ENCODE results near the gene EIF4E3. TPM values are rescaled to one million over a fixed set of nuclear protein-coding genes. Genes with fewer than 3 reads are reported as not detected.

The EIF4E3 gene
- total and polyA plus RNA-seq, 7 donors, result 10.3 to 60.1 (median 48.6) TPM

- Histone ChIP-seq H3K4me1 (peaks cover 15% of the 10 kb centered on the region), H3K9me3 (no peaks in the 10 kb centered on the region), H3K27me3 (ENCODE audit: insufficient read depth in 3 of 3, low read length in 2 of 3) (no peaks in the 10 kb centered on the region), H3K36me3 (ENCODE audit: insufficient read depth in 1 of 2, low read depth in 1 of 2) (peaks cover 0 to 7% of the 10 kb centered on the region in 2 donors), H3K27ac (no peak overlapping the region), H3K4me3 (no peak overlapping the region)
- ATAC-seq (no peak), DNase-seq (no peak)
- 79 to 88% (median 81%) methylated on average over 9 of the region's 9 CpGs for WGBS, 3 donors
- intact Hi-C loops (cut with DNase I), result loop anchor here in 1 of 2 donors (5.0 kb wide), 1 partner anchor 1112 kb away; no protein-coding TSS in a partner anchor
- TF ChIP-seq CTCF (IDR thresholded peaks at IDR 0.05), result no peak
Observed at GRCh38 chr3:71709908-71710511, 15.2 kb downstream of the EIF4E3 start.

GRCh38 chr3:71708476-71709105 lies 16.6 kb downstream of the EIF4E3 start:
- 52 to 68% (median 66%) methylated on average over 7 of the region's 7 CpGs for whole genome bisulfite sequencing, 3 donors
- H3K27ac ChIP-seq, result no peak overlapping the region
- H3K36me3 ChIP-seq (ENCODE audit: insufficient read depth in 1 of 2, low read depth in 1 of 2), result peaks cover 0 to 7% of the 10 kb centered on the region in 2 donors
- H3K4me3 ChIP-seq, result no peak overlapping the region
- TF ChIP-seq CTCF (IDR thresholded peaks at IDR 0.05), result no peak
- peaks cover 7% of the 10 kb centered on the region for H3K4me1 ChIP-seq
- peak in 2 of 4 donors; percentile 42 to 54 for ATAC-seq
- intact Hi-C loops (cut with DNase I), result no loop called here
- no peaks in the 10 kb centered on the region for H3K9me3 ChIP-seq
- DNase-seq, result peak in 1 of 2 donors; percentile 51
- H3K27me3 ChIP-seq (ENCODE audit: insufficient read depth in 3 of 3, low read length in 2 of 3), result no peaks in the 10 kb centered on the region

- no peak for TF ChIP-seq CTCF (IDR thresholded peaks at IDR 0.05)
- no peak overlapping the region for H3K4me3 ChIP-seq
- H3K9me3 ChIP-seq, result no peaks in the 10 kb centered on the region
- peaks cover 0 to 7% of the 10 kb centered on the region in 2 donors for H3K36me3 ChIP-seq (ENCODE audit: insufficient read depth in 1 of 2, low read depth in 1 of 2)
- no peaks in the 10 kb centered on the region for H3K27me3 ChIP-seq (ENCODE audit: insufficient read depth in 3 of 3, low read length in 2 of 3)
- WGBS, 3 donors, result 95 to 96% (median 95%) methylated on average over 5 of the region's 5 CpGs
- peaks cover 4% of the 10 kb centered on the region for H3K4me1 ChIP-seq
- ATAC-seq (no peak), DNase-seq (no peak)
- H3K27ac ChIP-seq, result no peak overlapping the region
- intact Hi-C loops (cut with DNase I), result no loop called here
Observed at GRCh38 chr3:71707595-71707994, 17.6 kb downstream of the EIF4E3 start.

GRCh38 chr3:71705681-71706080 lies 19.5 kb downstream of the EIF4E3 start:
- Histone ChIP-seq H3K27ac (no peak overlapping the region), H3K4me3 (no peak overlapping the region), H3K4me1 (peaks cover 4% of the 10 kb centered on the region), H3K36me3 (ENCODE audit: insufficient read depth in 1 of 2, low read depth in 1 of 2) (peaks cover 0 to 7% of the 10 kb centered on the region in 2 donors), H3K27me3 (ENCODE audit: insufficient read depth in 3 of 3, low read length in 2 of 3) (no peaks in the 10 kb centered on the region), H3K9me3 (no peaks in the 10 kb centered on the region)
- TF ChIP-seq CTCF (IDR thresholded peaks at IDR 0.05), result no peak
- intact Hi-C loops (cut with DNase I), result no loop called here
- ATAC-seq, result no peak
- WGBS, 3 donors, result 90 to 95% (median 93%) methylated on average over 5 of the region's 5 CpGs
- no peak for DNase-seq
